ENCODE data around the gene RFC5.

Gene RFC5

DNA sequence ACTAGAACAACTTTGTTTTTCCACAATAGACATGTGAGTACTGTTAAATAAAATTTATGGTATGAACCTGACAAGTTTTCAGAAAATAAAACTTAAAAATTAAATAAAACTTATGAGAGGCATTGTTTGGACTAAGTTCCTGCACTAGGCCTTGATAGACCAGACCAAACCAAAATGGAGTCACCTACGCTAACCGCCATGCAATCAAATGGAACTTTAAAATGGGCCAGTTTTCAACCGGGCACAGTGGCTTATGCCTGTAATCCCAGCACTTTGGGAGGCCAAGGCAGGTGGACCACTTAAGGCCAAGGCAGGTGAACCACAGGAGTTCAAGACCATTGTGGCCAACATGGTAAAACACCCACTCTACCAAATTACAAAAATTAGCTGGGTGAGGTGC lies 5.1 kb upstream of the RFC5 start:
- no peak for DNase-seq (ENCODE audit: extremely low spot score)
- POLR2A ChIA-PET: no interaction called here
- no peak for TF ChIP-seq L3MBTL2 (conservative IDR thresholded peaks at IDR 0.05)
- TF ChIP-seq FOXA1 (IDR thresholded peaks at IDR 0.05): no peak
- no peak for TF ChIP-seq BHLHE40 (IDR thresholded peaks at IDR 0.05; ENCODE audit: borderline replicate concordance)
- TF ChIP-seq ELF4 (IDR thresholded peaks at IDR 0.05): no peak
- TF ChIP-seq FOXK2 (IDR thresholded peaks at IDR 0.05): no peak
- TF ChIP-seq ZNF384 (IDR thresholded peaks at IDR 0.05): no peak
- no peak for TF ChIP-seq SP1 (IDR thresholded peaks at IDR 0.05)
- no peak for TF ChIP-seq TARDBP (IDR thresholded peaks at IDR 0.05)
- TF ChIP-seq SUZ12 (IDR thresholded peaks at IDR 0.05): no peak
- no peak for TF ChIP-seq ARNT (IDR thresholded peaks at IDR 0.05)
- no peak for TF ChIP-seq FOXM1 (IDR thresholded peaks at IDR 0.05; ENCODE audit: borderline replicate concordance)
- no peak for TF ChIP-seq HDGF (IDR thresholded peaks at IDR 0.05; ENCODE audit: borderline replicate concordance)
- TF ChIP-seq NFRKB (IDR thresholded peaks at IDR 0.05): no peak
- TF ChIP-seq PKNOX1 (IDR thresholded peaks at IDR 0.05): no peak
- TF ChIP-seq CTBP1 (IDR thresholded peaks at IDR 0.05; ENCODE audit: borderline replicate concordance): no peak
- TF ChIP-seq LEF1 (IDR thresholded peaks at IDR 0.05; ENCODE audit: borderline replicate concordance): no peak
- CTCF ChIA-PET: no interaction called here

- TF ChIP-seq ELF4 (IDR thresholded peaks at IDR 0.05) (no peak), L3MBTL2 (conservative IDR thresholded peaks at IDR 0.05) (no peak), PKNOX1 (IDR thresholded peaks at IDR 0.05) (no peak), FOXK2 (IDR thresholded peaks at IDR 0.05) (no peak), ARNT (IDR thresholded peaks at IDR 0.05) (no peak), CTBP1 (IDR thresholded peaks at IDR 0.05; ENCODE audit: borderline replicate concordance) (no peak), SUZ12 (IDR thresholded peaks at IDR 0.05) (no peak), FOXA1 (IDR thresholded peaks at IDR 0.05) (no peak), NFRKB (IDR thresholded peaks at IDR 0.05) (no peak), ZNF384 (IDR thresholded peaks at IDR 0.05) (no peak), SP1 (IDR thresholded peaks at IDR 0.05) (no peak), BHLHE40 (IDR thresholded peaks at IDR 0.05; ENCODE audit: borderline replicate concordance) (no peak), LEF1 (IDR thresholded peaks at IDR 0.05; ENCODE audit: borderline replicate concordance) (no peak), HDGF (IDR thresholded peaks at IDR 0.05; ENCODE audit: borderline replicate concordance) (no peak), FOXM1 (IDR thresholded peaks at IDR 0.05; ENCODE audit: borderline replicate concordance) (no peak), TARDBP (IDR thresholded peaks at IDR 0.05) (no peak)
- ChIA-PET POLR2A (no interaction called here), CTCF (no interaction called here)
- no peak for DNase-seq (ENCODE audit: extremely low spot score)
Measured at GRCh38 chr12:118011961-118012360, 4.5 kb upstream of the RFC5 start.

GRCh38 chr12:118013283-118013682 lies 3.2 kb upstream of the RFC5 start:
- ChIA-PET POLR2A (no interaction called here), CTCF (no interaction called here)
- no peak for DNase-seq (ENCODE audit: extremely low spot score)
- TF ChIP-seq TARDBP (IDR thresholded peaks at IDR 0.05): no peak
- TF ChIP-seq LEF1 (IDR thresholded peaks at IDR 0.05; ENCODE audit: borderline replicate concordance): no peak
- no peak for TF ChIP-seq SP1 (IDR thresholded peaks at IDR 0.05)
- TF ChIP-seq ZNF384 (IDR thresholded peaks at IDR 0.05): no peak
- no peak for TF ChIP-seq ELF4 (IDR thresholded peaks at IDR 0.05)
- TF ChIP-seq NFRKB (IDR thresholded peaks at IDR 0.05): no peak
- no peak for TF ChIP-seq CTBP1 (IDR thresholded peaks at IDR 0.05; ENCODE audit: borderline replicate concordance)
- no peak for TF ChIP-seq FOXK2 (IDR thresholded peaks at IDR 0.05)
- no peak for TF ChIP-seq SUZ12 (IDR thresholded peaks at IDR 0.05)
- no peak for TF ChIP-seq FOXM1 (IDR thresholded peaks at IDR 0.05; ENCODE audit: borderline replicate concordance)
- no peak for TF ChIP-seq PKNOX1 (IDR thresholded peaks at IDR 0.05)
- no peak for TF ChIP-seq L3MBTL2 (conservative IDR thresholded peaks at IDR 0.05)
- no peak for TF ChIP-seq ARNT (IDR thresholded peaks at IDR 0.05)
- no peak for TF ChIP-seq BHLHE40 (IDR thresholded peaks at IDR 0.05; ENCODE audit: borderline replicate concordance)
- no peak for TF ChIP-seq FOXA1 (IDR thresholded peaks at IDR 0.05)

DNA sequence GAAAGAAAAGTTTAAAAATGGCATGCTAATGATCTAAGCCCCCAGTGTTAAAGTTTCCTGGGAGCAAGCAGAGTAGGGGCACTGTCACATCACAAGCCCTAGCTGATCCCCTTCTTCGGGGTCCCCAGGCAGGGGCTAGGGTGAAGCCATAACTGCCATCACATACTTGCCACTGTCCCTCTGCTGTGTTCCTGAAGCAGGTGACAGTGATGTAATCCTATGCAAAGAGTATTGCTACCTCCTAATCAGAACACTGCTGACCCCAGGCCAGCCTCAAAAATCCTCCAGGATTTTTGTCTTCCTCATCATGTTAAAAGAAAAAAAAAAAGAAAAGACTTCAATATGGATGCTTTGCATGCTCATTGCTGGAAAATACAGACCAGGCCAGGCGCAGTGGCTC lies 1.2 kb upstream of the RFC5 start:
- ChIA-PET POLR2A (no interaction called here), CTCF (no interaction called here)
- TF ChIP-seq ELF4 (IDR thresholded peaks at IDR 0.05) (no peak), TARDBP (IDR thresholded peaks at IDR 0.05) (no peak), CTBP1 (IDR thresholded peaks at IDR 0.05; ENCODE audit: borderline replicate concordance) (no peak), SUZ12 (IDR thresholded peaks at IDR 0.05) (no peak), NFRKB (IDR thresholded peaks at IDR 0.05) (no peak), HDGF (IDR thresholded peaks at IDR 0.05; ENCODE audit: borderline replicate concordance) (no peak), SP1 (IDR thresholded peaks at IDR 0.05) (no peak), PKNOX1 (IDR thresholded peaks at IDR 0.05) (no peak), ZNF384 (IDR thresholded peaks at IDR 0.05) (no peak), L3MBTL2 (conservative IDR thresholded peaks at IDR 0.05) (no peak), FOXM1 (IDR thresholded peaks at IDR 0.05; ENCODE audit: borderline replicate concordance) (no peak), BHLHE40 (IDR thresholded peaks at IDR 0.05; ENCODE audit: borderline replicate concordance) (no peak), ARNT (IDR thresholded peaks at IDR 0.05) (no peak)
- no peak for DNase-seq (ENCODE audit: extremely low spot score)

DNA sequence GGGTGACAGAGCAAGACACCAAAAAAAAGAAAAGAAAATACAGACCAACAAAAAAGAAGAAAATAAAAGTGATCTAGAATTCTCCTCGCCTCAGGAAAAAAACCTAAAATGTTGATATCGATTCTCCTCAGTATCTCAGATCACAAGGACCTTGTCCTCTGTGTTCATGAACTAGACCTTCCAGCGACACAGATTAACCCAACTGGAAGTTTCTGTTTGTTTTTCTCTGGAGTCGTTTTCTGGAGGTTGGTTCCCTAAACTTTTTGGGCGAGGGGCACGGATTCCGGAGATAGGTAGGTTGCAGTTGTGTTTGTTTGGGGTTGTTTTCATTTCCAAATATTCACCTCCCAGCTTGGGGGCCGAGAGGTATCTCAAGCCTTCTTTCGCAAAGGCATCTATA lies 559 bp upstream of the RFC5 start:
- ChIA-PET POLR2A (interaction anchor here (0.6 to 1.9 kb wide), 11 partner anchors 10 to 138 kb away, joined by 3 to 7 read pairs (median 4); partner anchors contain the start of gene PEBP1), CTCF (no interaction called here)
- DNase-seq (ENCODE audit: extremely low spot score): no peak

More for the DNA sequence above, 559 bp upstream of the RFC5 start:
- 0 out of 2 replicates have a peak, but pooled peaks have one; percentile 10 for TF ChIP-seq ARNT (IDR thresholded peaks at IDR 0.05)
- no peak for TF ChIP-seq TARDBP (IDR thresholded peaks at IDR 0.05)
